OCI-LY3 (cell line): Measurements from ENCODE around the gene TIAM2.

Experiments used
- EZH2phosphoT487 ChIP-seq: fragments of 200-600 bp; shearing (Covaris generic); IDR thresholded peaks from 2 replicates; pipeline ENCODE4 v1.6.1; 2018; ENCODE audit warnings: antibody characterized with exemption, mixed run types, low read depth
- TF ChIP-seq, protein P1 (sequence below): fragments of 200-600, 300-600 bp; sonication (generic); IDR thresholded peaks from 2 replicates; pipeline ENCODE4 v1.5.1; 2014; ENCODE audit warnings: antibody characterized with exemption, low read length, low read depth

DNA sequence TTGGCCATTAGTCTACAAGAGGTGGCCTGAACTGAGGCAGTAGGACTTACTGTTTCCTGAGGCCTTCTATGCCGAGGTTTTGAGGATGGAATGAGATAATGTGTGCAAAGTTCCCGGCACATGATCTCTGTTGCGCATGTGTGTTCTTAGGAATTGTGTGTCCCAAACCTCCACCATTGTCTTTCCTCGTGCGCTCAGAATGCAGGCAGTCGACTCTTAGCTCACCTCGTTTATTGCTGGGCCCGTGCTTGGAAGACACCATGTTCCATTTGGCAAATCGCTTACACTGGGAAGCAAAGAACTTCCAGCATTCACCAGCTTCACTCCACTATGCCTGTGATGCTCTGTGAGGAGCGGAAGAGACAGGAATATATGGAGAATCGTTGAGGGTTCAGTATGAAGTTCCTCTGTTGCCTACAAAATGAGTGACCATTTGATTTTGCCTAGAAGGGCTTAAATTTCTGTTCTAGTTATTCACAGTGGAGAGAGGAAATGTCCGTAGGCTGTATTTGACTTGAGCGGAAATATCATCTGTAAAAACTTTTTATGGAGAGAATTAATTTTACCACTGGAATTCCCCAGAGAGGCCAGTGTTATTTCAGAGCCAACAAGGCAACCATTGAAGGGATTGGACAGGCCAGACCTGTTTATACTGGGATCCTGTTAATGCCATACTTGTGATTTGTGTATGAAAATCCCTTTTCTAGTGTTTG, 193.0 kb downstream of the TIAM2 start:
- TF ChIP-seq, protein P1, sequence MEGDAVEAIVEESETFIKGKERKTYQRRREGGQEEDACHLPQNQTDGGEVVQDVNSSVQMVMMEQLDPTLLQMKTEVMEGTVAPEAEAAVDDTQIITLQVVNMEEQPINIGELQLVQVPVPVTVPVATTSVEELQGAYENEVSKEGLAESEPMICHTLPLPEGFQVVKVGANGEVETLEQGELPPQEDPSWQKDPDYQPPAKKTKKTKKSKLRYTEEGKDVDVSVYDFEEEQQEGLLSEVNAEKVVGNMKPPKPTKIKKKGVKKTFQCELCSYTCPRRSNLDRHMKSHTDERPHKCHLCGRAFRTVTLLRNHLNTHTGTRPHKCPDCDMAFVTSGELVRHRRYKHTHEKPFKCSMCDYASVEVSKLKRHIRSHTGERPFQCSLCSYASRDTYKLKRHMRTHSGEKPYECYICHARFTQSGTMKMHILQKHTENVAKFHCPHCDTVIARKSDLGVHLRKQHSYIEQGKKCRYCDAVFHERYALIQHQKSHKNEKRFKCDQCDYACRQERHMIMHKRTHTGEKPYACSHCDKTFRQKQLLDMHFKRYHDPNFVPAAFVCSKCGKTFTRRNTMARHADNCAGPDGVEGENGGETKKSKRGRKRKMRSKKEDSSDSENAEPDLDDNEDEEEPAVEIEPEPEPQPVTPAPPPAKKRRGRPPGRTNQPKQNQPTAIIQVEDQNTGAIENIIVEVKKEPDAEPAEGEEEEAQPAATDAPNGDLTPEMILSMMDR, result no peak
- no peak for TF ChIP-seq EZH2phosphoT487
